ENCODE measurements around the gene ATG4B.

ATG4B gene

GRCh38 chr2:241678784-241679540 lies 41.5 kb downstream of the ATG4B start:
- WGBS: 91% methylated on average over 22 of the region's 22 CpGs
- Histone ChIP-seq H3K4me3 (ENCODE audit: low read length) (no peak overlapping the region), H3K27ac (ENCODE audit: low read depth, low read length) (no peak overlapping the region), H3K27me3 (ENCODE audit: insufficient read depth, low read length) (no peaks in the 10 kb centered on the region), H3K9ac (ENCODE audit: low read depth, low read length) (no peak overlapping the region), H3K4me1 (ENCODE audit: insufficient read depth, low read length) (no peaks in the 10 kb centered on the region), H3K9me3 (ENCODE audit: insufficient read depth, low read depth, low read length) (no peaks in the 10 kb centered on the region), H3K36me3 (ENCODE audit: insufficient read depth, low read length) (peaks cover 88% of the 10 kb centered on the region)

GRCh38 chr2:241680044-241680443 lies 42.6 kb downstream of the ATG4B start:
- WGBS: 96% methylated on average over 12 of the region's 12 CpGs
- no peaks in the 10 kb centered on the region for H3K9me3 ChIP-seq (ENCODE audit: insufficient read depth, low read depth, low read length)
- H3K27ac ChIP-seq (ENCODE audit: low read depth, low read length): no peak overlapping the region
- H3K36me3 ChIP-seq (ENCODE audit: insufficient read depth, low read length): peaks cover 97% of the 10 kb centered on the region
- H3K27me3 ChIP-seq (ENCODE audit: insufficient read depth, low read length): no peaks in the 10 kb centered on the region
- H3K9ac ChIP-seq (ENCODE audit: low read depth, low read length): no peak overlapping the region
- H3K4me3 ChIP-seq (ENCODE audit: low read length): no peak overlapping the region
- H3K4me1 ChIP-seq (ENCODE audit: insufficient read depth, low read length): no peaks in the 10 kb centered on the region

DNA sequence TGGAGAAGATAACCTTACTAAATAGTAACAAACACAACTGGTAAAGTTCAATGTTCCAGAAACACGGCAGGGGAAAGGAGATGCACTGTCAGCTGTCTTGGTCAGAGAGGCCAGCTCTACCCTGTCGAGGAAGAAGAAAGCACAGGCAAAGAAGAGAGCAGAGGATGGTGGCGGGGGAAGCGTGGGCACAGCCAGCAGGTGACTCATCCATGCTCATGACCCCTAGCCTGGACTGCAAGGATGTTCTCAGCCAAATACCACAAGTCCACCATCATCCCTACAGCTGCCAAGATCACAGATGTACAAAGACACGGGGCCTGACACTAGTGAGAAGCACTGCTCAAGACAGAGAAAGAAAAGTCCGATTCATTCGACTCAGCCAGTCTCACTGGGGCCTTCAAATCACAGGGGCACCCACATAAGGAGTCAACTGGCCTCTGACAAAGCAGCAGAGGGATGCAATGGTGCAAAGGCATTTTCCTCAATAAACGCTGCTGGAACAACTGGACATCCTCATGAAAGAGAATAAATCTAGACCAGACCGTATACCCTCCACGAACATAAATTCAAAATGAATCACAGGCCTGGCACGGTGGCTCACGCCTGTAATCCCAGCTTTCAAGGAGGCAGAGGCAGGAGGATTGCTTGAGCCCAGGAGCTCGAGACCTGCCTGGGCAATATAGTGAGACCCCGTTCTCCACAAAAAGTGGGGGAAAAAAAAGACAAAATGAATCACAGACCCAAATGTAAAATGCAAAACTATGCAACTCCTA lies 43.5 kb downstream of the ATG4B start:
- Histone ChIP-seq H3K27ac (ENCODE audit: low read depth, low read length) (no peak overlapping the region), H3K9ac (ENCODE audit: low read depth, low read length) (no peak overlapping the region), H3K27me3 (ENCODE audit: insufficient read depth, low read length) (no peaks in the 10 kb centered on the region), H3K36me3 (ENCODE audit: insufficient read depth, low read length) (peaks cover 94% of the 10 kb centered on the region), H3K4me3 (ENCODE audit: low read length) (no peak overlapping the region), H3K4me1 (ENCODE audit: insufficient read depth, low read length) (no peaks in the 10 kb centered on the region), H3K9me3 (ENCODE audit: insufficient read depth, low read depth, low read length) (no peaks in the 10 kb centered on the region)
- WGBS: 93% methylated on average over 14 of the region's 14 CpGs

DNA sequence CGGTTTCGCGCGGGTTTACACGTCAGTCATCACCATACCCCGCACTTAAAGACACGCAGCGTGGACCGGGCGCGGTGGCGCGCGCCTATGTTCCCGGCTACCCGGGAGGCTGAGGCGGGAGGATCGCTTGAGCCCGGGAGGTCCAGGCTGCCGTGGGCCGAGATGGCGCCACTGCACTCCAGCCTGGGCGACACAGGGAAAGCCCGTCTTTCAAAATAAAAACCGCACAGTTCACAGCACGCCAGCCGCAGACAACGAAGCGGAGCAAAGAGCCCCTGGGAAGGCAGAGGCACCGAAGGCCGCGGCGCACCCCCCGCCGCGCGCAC lies 48.8 kb downstream of the ATG4B start:
- H3K4me3 ChIP-seq (ENCODE audit: low read length): peak overlapping the region; percentile 95
- H3K27ac ChIP-seq (ENCODE audit: low read depth, low read length): peak overlapping the region; percentile 90
- under 1% methylated on average over 37 of the region's 37 CpGs for WGBS
- H3K36me3 ChIP-seq (ENCODE audit: insufficient read depth, low read length): peaks cover 57% of the 10 kb centered on the region
- H3K4me1 ChIP-seq (ENCODE audit: insufficient read depth, low read length): peaks cover 6% of the 10 kb centered on the region; the same call in 1 of the 2 replicates
- no peaks in the 10 kb centered on the region for H3K9me3 ChIP-seq (ENCODE audit: insufficient read depth, low read depth, low read length)
- H3K9ac ChIP-seq (ENCODE audit: low read depth, low read length): peak overlapping the region; percentile 98
- H3K27me3 ChIP-seq (ENCODE audit: insufficient read depth, low read length): no peaks in the 10 kb centered on the region

- Histone ChIP-seq H3K4me3 (ENCODE audit: low read length) (peak within 1 kb of the TSS; percentile 95), H3K9ac (ENCODE audit: low read depth, low read length) (peak within 1 kb of the TSS; percentile 98), H3K36me3 (ENCODE audit: insufficient read depth, low read length) (peaks cover 55% of the 10 kb centered on the region), H3K4me1 (ENCODE audit: insufficient read depth, low read length) (peaks cover 6% of the 10 kb centered on the region; the same call in 1 of the 2 replicates), H3K27ac (ENCODE audit: low read depth, low read length) (peak within 1 kb of the TSS; percentile 90), H3K27me3 (ENCODE audit: insufficient read depth, low read length) (no peaks in the 10 kb centered on the region), H3K9me3 (ENCODE audit: insufficient read depth, low read depth, low read length) (no peaks in the 10 kb centered on the region)
- WGBS: under 1% methylated on average over 102 of the region's 102 CpGs
Measured at GRCh38 chr2:241686650-241687425, 49.3 kb downstream of the ATG4B start, which contains the start of gene DTYMK. Gene DTYMK (minus strand): TSS chr2:241686815. CDS start chr2:241686783, 32 bp downstream.

DNA sequence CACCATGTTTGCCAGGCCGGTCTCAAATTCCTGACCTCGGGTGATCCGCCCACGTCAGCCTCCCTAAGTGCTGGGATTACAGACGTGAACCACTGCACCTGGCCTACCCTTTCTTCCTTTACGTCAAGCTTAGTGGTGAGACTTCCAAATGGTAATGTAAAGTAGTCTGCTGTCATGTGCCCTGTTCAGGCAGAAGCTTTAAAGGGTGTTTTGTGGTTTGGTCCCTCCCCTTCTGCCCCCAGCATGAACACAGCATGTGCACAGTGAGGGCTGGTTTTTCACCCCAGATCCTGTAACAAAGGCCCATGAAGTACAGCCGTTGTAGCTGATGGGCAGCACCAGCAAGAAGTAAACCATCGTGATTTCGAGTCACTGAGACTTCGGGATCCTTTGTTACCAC lies 51.8 kb downstream of the ATG4B start:
- no peaks in the 10 kb centered on the region for H3K27me3 ChIP-seq (ENCODE audit: insufficient read depth, low read length)
- no peak overlapping the region for H3K4me3 ChIP-seq (ENCODE audit: low read length)
- H3K4me1 ChIP-seq (ENCODE audit: insufficient read depth, low read length): peaks cover 6% of the 10 kb centered on the region; the same call in 1 of the 2 replicates
- H3K9me3 ChIP-seq (ENCODE audit: insufficient read depth, low read depth, low read length): no peaks in the 10 kb centered on the region
- peaks cover 46% of the 10 kb centered on the region for H3K36me3 ChIP-seq (ENCODE audit: insufficient read depth, low read length)
- no peak overlapping the region for H3K9ac ChIP-seq (ENCODE audit: low read depth, low read length)
- 93% methylated on average over 9 of the region's 10 CpGs for WGBS
- H3K27ac ChIP-seq (ENCODE audit: low read depth, low read length): no peak overlapping the region

GRCh38 chr2:241690202-241690717 lies 52.8 kb downstream of the ATG4B start:
- Histone ChIP-seq H3K9ac (ENCODE audit: low read depth, low read length) (no peak overlapping the region), H3K36me3 (ENCODE audit: insufficient read depth, low read length) (peaks cover 46% of the 10 kb centered on the region), H3K4me3 (ENCODE audit: low read length) (no peak overlapping the region), H3K27ac (ENCODE audit: low read depth, low read length) (no peak overlapping the region), H3K27me3 (ENCODE audit: insufficient read depth, low read length) (no peaks in the 10 kb centered on the region), H3K9me3 (ENCODE audit: insufficient read depth, low read depth, low read length) (no peaks in the 10 kb centered on the region), H3K4me1 (ENCODE audit: insufficient read depth, low read length) (peaks cover 6% of the 10 kb centered on the region; the same call in 1 of the 2 replicates)
- WGBS: 89% methylated on average over 6 of the region's 6 CpGs

DNA sequence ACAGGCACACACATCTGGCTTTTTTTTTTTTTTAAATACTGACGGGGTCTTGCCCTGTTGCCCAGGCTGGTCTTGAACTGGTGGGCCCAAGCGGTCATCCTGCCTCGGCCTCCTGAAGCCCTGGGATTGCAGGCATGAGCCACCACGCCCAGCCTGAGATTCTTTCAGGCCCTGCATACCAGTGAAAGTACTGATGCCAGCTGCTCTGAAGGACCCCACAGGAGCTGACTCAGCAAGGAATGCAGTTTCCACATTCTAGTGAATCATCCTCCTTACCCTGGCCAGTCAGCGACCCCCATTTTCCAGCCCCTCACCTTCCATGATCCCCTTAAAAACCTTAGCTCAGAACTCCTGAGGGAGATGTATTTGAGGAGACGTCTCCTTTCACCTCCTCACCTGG lies 55.0 kb downstream of the ATG4B start:
- peaks cover 6% of the 10 kb centered on the region; the same call in 1 of the 2 replicates for H3K4me1 ChIP-seq (ENCODE audit: insufficient read depth, low read length)
- H3K4me3 ChIP-seq (ENCODE audit: low read length): no peak overlapping the region
- H3K9ac ChIP-seq (ENCODE audit: low read depth, low read length): no peak overlapping the region
- H3K27ac ChIP-seq (ENCODE audit: low read depth, low read length): no peak overlapping the region
- H3K9me3 ChIP-seq (ENCODE audit: insufficient read depth, low read depth, low read length): no peaks in the 10 kb centered on the region
- 93% methylated on average over 6 of the region's 6 CpGs for WGBS
- H3K27me3 ChIP-seq (ENCODE audit: insufficient read depth, low read length): no peaks in the 10 kb centered on the region
- H3K36me3 ChIP-seq (ENCODE audit: insufficient read depth, low read length): peaks cover 47% of the 10 kb centered on the region

DNA sequence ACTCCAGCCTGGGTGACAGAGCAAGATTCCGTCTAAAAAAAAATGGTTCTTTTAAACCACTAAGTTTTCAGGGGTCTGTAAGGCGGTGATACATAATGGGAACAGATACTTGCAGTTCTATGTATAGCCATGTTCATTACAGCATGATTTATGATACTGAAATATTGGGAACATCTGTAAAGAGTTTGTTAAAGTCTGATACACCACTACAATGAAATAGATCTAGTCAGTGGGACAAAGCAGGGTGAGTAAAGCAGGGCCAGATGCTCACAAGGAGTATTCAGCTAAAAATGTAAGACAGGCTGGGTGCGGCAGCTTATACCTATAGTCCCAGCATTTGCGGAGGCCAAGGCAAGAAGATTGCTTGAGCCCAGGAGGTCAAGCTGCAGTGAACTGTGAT lies 58.2 kb downstream of the ATG4B start:
- no peak overlapping the region for H3K9ac ChIP-seq (ENCODE audit: low read depth, low read length)
- no peak overlapping the region for H3K4me3 ChIP-seq (ENCODE audit: low read length)
- no peaks in the 10 kb centered on the region for H3K4me1 ChIP-seq (ENCODE audit: insufficient read depth, low read length)
- no peaks in the 10 kb centered on the region for H3K9me3 ChIP-seq (ENCODE audit: insufficient read depth, low read depth, low read length)
- no peaks in the 10 kb centered on the region for H3K27me3 ChIP-seq (ENCODE audit: insufficient read depth, low read length)
- 96% methylated on average over 4 of the region's 4 CpGs for WGBS
- H3K27ac ChIP-seq (ENCODE audit: low read depth, low read length): no peak overlapping the region
- peaks cover 33% of the 10 kb centered on the region for H3K36me3 ChIP-seq (ENCODE audit: insufficient read depth, low read length)

- 2% methylated on average over 17 of the region's 17 CpGs for WGBS
- Histone ChIP-seq H3K4me3 (ENCODE audit: low read length) (peak overlapping the region; percentile 95), H3K27me3 (ENCODE audit: insufficient read depth, low read length) (no peaks in the 10 kb centered on the region), H3K9me3 (ENCODE audit: insufficient read depth, low read depth, low read length) (no peaks in the 10 kb centered on the region; the same call in 1 of the 2 replicates), H3K36me3 (ENCODE audit: insufficient read depth, low read length) (peaks cover 13% of the 10 kb centered on the region), H3K27ac (ENCODE audit: low read depth, low read length) (peak overlapping the region; percentile 95), H3K9ac (ENCODE audit: low read depth, low read length) (peak overlapping the region; percentile 100), H3K4me1 (ENCODE audit: insufficient read depth, low read length) (peaks cover 5% of the 10 kb centered on the region; the same call in 1 of the 2 replicates)
Measured at GRCh38 chr2:241701149-241701398, 63.6 kb downstream of the ATG4B start.
